ENCODE data around the gene PXDC1. TPM values are rescaled to one million over a fixed set of nuclear protein-coding genes. Genes with fewer than 3 reads are reported as not detected.
"Not testable (repeated sequence)": the region's sequence is repeated elsewhere in the genome, so short reads cannot be mapped to it uniquely, and the experiment has no call there.

The PXDC1 gene
- total RNA-seq, 1 donor, result 144 TPM

GRCh38 chr6:3776881-3777507 is 25.5 kb upstream of the PXDC1 start:
- no peak overlapping the region for H2AFZ ChIP-seq (ENCODE audit: low read length)

GRCh38 chr6:3775847-3776246 is 24.3 kb upstream of the PXDC1 start:
- Histone ChIP-seq H3K9me3 (ENCODE audit: low read depth, low read length) (no peaks in the 10 kb centered on the region), H2AFZ (ENCODE audit: low read length) (no peak overlapping the region), H3K36me3 (ENCODE audit: insufficient read depth, low read length) (no peaks in the 10 kb centered on the region), H3K27me3 (ENCODE audit: insufficient read depth, low read length) (no peaks in the 10 kb centered on the region), H3K27ac (ENCODE audit: low read depth, low read length) (no peak overlapping the region), H4K20me1 (ENCODE audit: insufficient read depth, low read length) (no peaks in the 10 kb centered on the region), H3K4me3 (ENCODE audit: insufficient read depth, low read length) (no peak overlapping the region), H3K4me1 (ENCODE audit: insufficient read depth, low read length) (peaks cover 8% of the 10 kb centered on the region), H3K4me2 (ENCODE audit: insufficient read depth, low read length) (no peak overlapping the region), H3K79me2 (ENCODE audit: insufficient read depth, low read length) (no peaks in the 10 kb centered on the region)
- TF ChIP-seq CTCF (IDR thresholded peaks at IDR 0.05; ENCODE audit: extremely low read depth, low read depth, low read length), result no peak
- DNase-seq (ENCODE audit: insufficient read length, low spot score, missing footprints), result no peak

More at GRCh38 chr6:3776881-3777507, 25.5 kb upstream of the PXDC1 start:
- no peaks in the 10 kb centered on the region for H4K20me1 ChIP-seq (ENCODE audit: insufficient read depth, low read length)
- H3K27ac ChIP-seq (ENCODE audit: low read depth, low read length), result no peak overlapping the region
- H3K4me1 ChIP-seq (ENCODE audit: insufficient read depth, low read length), result peaks cover 8% of the 10 kb centered on the region
- no peak for TF ChIP-seq CTCF (IDR thresholded peaks at IDR 0.05; ENCODE audit: extremely low read depth, low read depth, low read length)
- H3K27me3 ChIP-seq (ENCODE audit: insufficient read depth, low read length), result no peaks in the 10 kb centered on the region
- no peak for DNase-seq (ENCODE audit: insufficient read length, low spot score, missing footprints)
- H3K4me3 ChIP-seq (ENCODE audit: insufficient read depth, low read length), result no peak overlapping the region
- H3K36me3 ChIP-seq (ENCODE audit: insufficient read depth, low read length), result no peaks in the 10 kb centered on the region
- H3K9me3 ChIP-seq (ENCODE audit: low read depth, low read length), result no peaks in the 10 kb centered on the region
- H3K79me2 ChIP-seq (ENCODE audit: insufficient read depth, low read length), result no peaks in the 10 kb centered on the region
- H3K4me2 ChIP-seq (ENCODE audit: insufficient read depth, low read length), result no peak overlapping the region

GRCh38 chr6:3775386-3775785 is 23.9 kb upstream of the PXDC1 start:
- no peak for DNase-seq (ENCODE audit: insufficient read length, low spot score, missing footprints)
- Histone ChIP-seq H4K20me1 (ENCODE audit: insufficient read depth, low read length) (no peaks in the 10 kb centered on the region), H3K27me3 (ENCODE audit: insufficient read depth, low read length) (no peaks in the 10 kb centered on the region), H3K27ac (ENCODE audit: low read depth, low read length) (no peak overlapping the region), H3K4me3 (ENCODE audit: insufficient read depth, low read length) (no peak overlapping the region), H3K9me3 (ENCODE audit: low read depth, low read length) (no peaks in the 10 kb centered on the region), H3K79me2 (ENCODE audit: insufficient read depth, low read length) (no peaks in the 10 kb centered on the region), H3K36me3 (ENCODE audit: insufficient read depth, low read length) (no peaks in the 10 kb centered on the region), H3K4me2 (ENCODE audit: insufficient read depth, low read length) (no peak overlapping the region), H2AFZ (ENCODE audit: low read length) (no peak overlapping the region), H3K4me1 (ENCODE audit: insufficient read depth, low read length) (peaks cover 8% of the 10 kb centered on the region)
- TF ChIP-seq CTCF (IDR thresholded peaks at IDR 0.05; ENCODE audit: extremely low read depth, low read depth, low read length), result no peak

GRCh38 chr6:3773678-3774298 is 22.3 kb upstream of the PXDC1 start:
- Histone ChIP-seq H3K4me2 (ENCODE audit: insufficient read depth, low read length) (no peak overlapping the region), H3K36me3 (ENCODE audit: insufficient read depth, low read length) (no peaks in the 10 kb centered on the region), H3K27me3 (ENCODE audit: insufficient read depth, low read length) (no peaks in the 10 kb centered on the region), H3K9me3 (ENCODE audit: low read depth, low read length) (no peaks in the 10 kb centered on the region), H3K4me3 (ENCODE audit: insufficient read depth, low read length) (no peak overlapping the region), H4K20me1 (ENCODE audit: insufficient read depth, low read length) (no peaks in the 10 kb centered on the region), H3K27ac (ENCODE audit: low read depth, low read length) (no peak overlapping the region), H3K79me2 (ENCODE audit: insufficient read depth, low read length) (no peaks in the 10 kb centered on the region), H2AFZ (ENCODE audit: low read length) (no peak overlapping the region), H3K4me1 (ENCODE audit: insufficient read depth, low read length) (peaks cover 17% of the 10 kb centered on the region)
- TF ChIP-seq CTCF (IDR thresholded peaks at IDR 0.05; ENCODE audit: extremely low read depth, low read depth, low read length), result no peak
- peak; percentile 85 for DNase-seq (ENCODE audit: insufficient read length, low spot score, missing footprints)

- DNase-seq (ENCODE audit: insufficient read length, low spot score, missing footprints); H4K20me1 ChIP-seq (ENCODE audit: insufficient read depth, low read length); H3K9me3 ChIP-seq (ENCODE audit: low read depth, low read length); H3K4me2 ChIP-seq (ENCODE audit: insufficient read depth, low read length); H2AFZ ChIP-seq (ENCODE audit: low read length); H3K4me3 ChIP-seq (ENCODE audit: insufficient read depth, low read length); H3K36me3 ChIP-seq (ENCODE audit: insufficient read depth, low read length); H3K27ac ChIP-seq (ENCODE audit: low read depth, low read length); H3K79me2 ChIP-seq (ENCODE audit: insufficient read depth, low read length); H3K27me3 ChIP-seq (ENCODE audit: insufficient read depth, low read length): not testable (repeated sequence)
- peaks cover 20% of the 10 kb centered on the region for H3K4me1 ChIP-seq (ENCODE audit: insufficient read depth, low read length)
These were observed 20.9 kb upstream of the PXDC1 start for GRCh38 chr6:3772127-3772999.
